ENCODE measurements around the gene CYB5R2. TPM values are rescaled to one million over a fixed set of nuclear protein-coding genes. Genes with fewer than 3 reads are reported as not detected.

Gene CYB5R2
- total RNA-seq, 1 experiment from 2014 or later, result 40.3 TPM

DNA sequence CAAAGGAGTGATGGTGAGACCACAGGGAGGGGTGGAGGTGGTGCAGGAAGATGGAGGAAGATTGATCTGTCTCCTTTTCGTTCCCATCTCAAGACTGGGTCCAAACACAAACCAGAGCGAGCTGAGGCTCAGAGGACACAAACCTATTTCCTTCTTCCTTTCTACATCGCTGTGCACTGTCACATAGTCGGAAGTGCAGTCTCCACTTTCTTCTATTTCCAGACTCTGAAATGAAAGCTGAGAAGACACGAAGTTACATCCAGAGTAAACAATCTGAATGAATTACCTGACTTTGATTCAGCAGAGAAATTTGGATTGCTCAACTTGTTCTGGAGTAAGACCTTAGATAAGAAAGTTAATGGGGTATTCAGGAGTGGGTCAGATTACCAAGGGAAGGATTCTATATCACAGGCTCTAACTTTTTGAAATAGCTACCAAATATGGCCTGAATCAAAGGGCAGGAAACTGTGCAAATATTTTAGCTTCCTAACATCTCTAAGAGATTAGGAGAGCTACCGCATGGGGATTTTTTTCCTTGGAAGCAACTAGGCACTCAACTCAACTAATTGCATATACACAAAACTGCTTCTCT, 18.6 kb upstream of the CYB5R2 start:
- H3K9me3 Mint-ChIP-seq, result no peaks in the 10 kb centered on the region
- ChIA-PET CTCF (interaction anchor here (1.0 to 1.7 kb wide), 5 partner anchors 10 to 143 kb away, joined by 3 to 5 read pairs (median 3); no protein-coding TSS in a partner anchor), POLR2A (no interaction called here)
- no peak for TF ChIP-seq GRHL2 (CRISPR knock-in tag; IDR thresholded peaks at IDR 0.05; ENCODE audit: insufficient replicate concordance, severe bottlenecking)
- TF ChIP-seq NFATC4 (CRISPR knock-in tag; IDR thresholded peaks at IDR 0.05), result no peak
- no peak for TF ChIP-seq PRRX2 (CRISPR knock-in tag; IDR thresholded peaks at IDR 0.05)
- no peak for TF ChIP-seq ELF4 (CRISPR knock-in tag; IDR thresholded peaks at IDR 0.05; ENCODE audit: low read depth)
- no peak for TF ChIP-seq ZNF423 (CRISPR knock-in tag; IDR thresholded peaks at IDR 0.05)
- no peak for TF ChIP-seq GABPB1 (CRISPR knock-in tag; IDR thresholded peaks at IDR 0.05)
- TF ChIP-seq, protein P1, sequence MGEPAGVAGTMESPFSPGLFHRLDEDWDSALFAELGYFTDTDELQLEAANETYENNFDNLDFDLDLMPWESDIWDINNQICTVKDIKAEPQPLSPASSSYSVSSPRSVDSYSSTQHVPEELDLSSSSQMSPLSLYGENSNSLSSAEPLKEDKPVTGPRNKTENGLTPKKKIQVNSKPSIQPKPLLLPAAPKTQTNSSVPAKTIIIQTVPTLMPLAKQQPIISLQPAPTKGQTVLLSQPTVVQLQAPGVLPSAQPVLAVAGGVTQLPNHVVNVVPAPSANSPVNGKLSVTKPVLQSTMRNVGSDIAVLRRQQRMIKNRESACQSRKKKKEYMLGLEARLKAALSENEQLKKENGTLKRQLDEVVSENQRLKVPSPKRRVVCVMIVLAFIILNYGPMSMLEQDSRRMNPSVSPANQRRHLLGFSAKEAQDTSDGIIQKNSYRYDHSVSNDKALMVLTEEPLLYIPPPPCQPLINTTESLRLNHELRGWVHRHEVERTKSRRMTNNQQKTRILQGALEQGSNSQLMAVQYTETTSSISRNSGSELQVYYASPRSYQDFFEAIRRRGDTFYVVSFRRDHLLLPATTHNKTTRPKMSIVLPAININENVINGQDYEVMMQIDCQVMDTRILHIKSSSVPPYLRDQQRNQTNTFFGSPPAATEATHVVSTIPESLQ (CRISPR knock-in tag; IDR thresholded peaks at IDR 0.05), result no peak
- TF ChIP-seq CREB1 (CRISPR knock-in tag; IDR thresholded peaks at IDR 0.05), result no peak
- TF ChIP-seq, protein P2, sequence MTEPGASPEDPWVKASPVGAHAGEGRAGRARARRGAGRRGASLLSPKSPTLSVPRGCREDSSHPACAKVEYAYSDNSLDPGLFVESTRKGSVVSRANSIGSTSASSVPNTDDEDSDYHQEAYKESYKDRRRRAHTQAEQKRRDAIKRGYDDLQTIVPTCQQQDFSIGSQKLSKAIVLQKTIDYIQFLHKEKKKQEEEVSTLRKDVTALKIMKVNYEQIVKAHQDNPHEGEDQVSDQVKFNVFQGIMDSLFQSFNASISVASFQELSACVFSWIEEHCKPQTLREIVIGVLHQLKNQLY (CRISPR knock-in tag; IDR thresholded peaks at IDR 0.05), result no peak
- no peak for TF ChIP-seq MXD4 (CRISPR knock-in tag; IDR thresholded peaks at IDR 0.05; ENCODE audit: borderline replicate concordance)
- no peak for TF ChIP-seq SMAD4 (CRISPR knock-in tag; IDR thresholded peaks at IDR 0.05)
- TF ChIP-seq, protein P3, sequence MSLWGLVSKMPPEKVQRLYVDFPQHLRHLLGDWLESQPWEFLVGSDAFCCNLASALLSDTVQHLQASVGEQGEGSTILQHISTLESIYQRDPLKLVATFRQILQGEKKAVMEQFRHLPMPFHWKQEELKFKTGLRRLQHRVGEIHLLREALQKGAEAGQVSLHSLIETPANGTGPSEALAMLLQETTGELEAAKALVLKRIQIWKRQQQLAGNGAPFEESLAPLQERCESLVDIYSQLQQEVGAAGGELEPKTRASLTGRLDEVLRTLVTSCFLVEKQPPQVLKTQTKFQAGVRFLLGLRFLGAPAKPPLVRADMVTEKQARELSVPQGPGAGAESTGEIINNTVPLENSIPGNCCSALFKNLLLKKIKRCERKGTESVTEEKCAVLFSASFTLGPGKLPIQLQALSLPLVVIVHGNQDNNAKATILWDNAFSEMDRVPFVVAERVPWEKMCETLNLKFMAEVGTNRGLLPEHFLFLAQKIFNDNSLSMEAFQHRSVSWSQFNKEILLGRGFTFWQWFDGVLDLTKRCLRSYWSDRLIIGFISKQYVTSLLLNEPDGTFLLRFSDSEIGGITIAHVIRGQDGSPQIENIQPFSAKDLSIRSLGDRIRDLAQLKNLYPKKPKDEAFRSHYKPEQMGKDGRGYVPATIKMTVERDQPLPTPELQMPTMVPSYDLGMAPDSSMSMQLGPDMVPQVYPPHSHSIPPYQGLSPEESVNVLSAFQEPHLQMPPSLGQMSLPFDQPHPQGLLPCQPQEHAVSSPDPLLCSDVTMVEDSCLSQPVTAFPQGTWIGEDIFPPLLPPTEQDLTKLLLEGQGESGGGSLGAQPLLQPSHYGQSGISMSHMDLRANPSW (CRISPR knock-in tag; conservative IDR thresholded peaks at IDR 0.05; ENCODE audit: low read depth), result no peak
- TF ChIP-seq, protein P4, sequence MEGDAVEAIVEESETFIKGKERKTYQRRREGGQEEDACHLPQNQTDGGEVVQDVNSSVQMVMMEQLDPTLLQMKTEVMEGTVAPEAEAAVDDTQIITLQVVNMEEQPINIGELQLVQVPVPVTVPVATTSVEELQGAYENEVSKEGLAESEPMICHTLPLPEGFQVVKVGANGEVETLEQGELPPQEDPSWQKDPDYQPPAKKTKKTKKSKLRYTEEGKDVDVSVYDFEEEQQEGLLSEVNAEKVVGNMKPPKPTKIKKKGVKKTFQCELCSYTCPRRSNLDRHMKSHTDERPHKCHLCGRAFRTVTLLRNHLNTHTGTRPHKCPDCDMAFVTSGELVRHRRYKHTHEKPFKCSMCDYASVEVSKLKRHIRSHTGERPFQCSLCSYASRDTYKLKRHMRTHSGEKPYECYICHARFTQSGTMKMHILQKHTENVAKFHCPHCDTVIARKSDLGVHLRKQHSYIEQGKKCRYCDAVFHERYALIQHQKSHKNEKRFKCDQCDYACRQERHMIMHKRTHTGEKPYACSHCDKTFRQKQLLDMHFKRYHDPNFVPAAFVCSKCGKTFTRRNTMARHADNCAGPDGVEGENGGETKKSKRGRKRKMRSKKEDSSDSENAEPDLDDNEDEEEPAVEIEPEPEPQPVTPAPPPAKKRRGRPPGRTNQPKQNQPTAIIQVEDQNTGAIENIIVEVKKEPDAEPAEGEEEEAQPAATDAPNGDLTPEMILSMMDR (IDR thresholded peaks at IDR 0.05), result no peak
- no peak for TF ChIP-seq SOX15 (CRISPR knock-in tag; IDR thresholded peaks at IDR 0.05)
- TF ChIP-seq CREM (CRISPR knock-in tag; IDR thresholded peaks at IDR 0.05), result no peak
- no peak for TF ChIP-seq ESRRA (CRISPR knock-in tag; IDR thresholded peaks at IDR 0.05; ENCODE audit: borderline replicate concordance)
- TF ChIP-seq, protein P5, sequence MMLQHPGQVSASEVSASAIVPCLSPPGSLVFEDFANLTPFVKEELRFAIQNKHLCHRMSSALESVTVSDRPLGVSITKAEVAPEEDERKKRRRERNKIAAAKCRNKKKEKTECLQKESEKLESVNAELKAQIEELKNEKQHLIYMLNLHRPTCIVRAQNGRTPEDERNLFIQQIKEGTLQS (CRISPR knock-in tag; conservative IDR thresholded peaks at IDR 0.05), result no peak
- TF ChIP-seq RELA (CRISPR knock-in tag; IDR thresholded peaks at IDR 0.05; ENCODE audit: borderline replicate concordance), result no peak
- TF ChIP-seq JUN (CRISPR knock-in tag; IDR thresholded peaks at IDR 0.05), result no peak
- TF ChIP-seq, protein P6, sequence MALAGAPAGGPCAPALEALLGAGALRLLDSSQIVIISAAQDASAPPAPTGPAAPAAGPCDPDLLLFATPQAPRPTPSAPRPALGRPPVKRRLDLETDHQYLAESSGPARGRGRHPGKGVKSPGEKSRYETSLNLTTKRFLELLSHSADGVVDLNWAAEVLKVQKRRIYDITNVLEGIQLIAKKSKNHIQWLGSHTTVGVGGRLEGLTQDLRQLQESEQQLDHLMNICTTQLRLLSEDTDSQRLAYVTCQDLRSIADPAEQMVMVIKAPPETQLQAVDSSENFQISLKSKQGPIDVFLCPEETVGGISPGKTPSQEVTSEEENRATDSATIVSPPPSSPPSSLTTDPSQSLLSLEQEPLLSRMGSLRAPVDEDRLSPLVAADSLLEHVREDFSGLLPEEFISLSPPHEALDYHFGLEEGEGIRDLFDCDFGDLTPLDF (CRISPR knock-in tag; IDR thresholded peaks at IDR 0.05), result no peak
- H3K36me3 Mint-ChIP-seq, result no peaks in the 10 kb centered on the region
- peaks cover 26% of the 10 kb centered on the region for H3K4me1 Mint-ChIP-seq
- peaks cover 9% of the 10 kb centered on the region for H3K27me3 Mint-ChIP-seq (ENCODE audit: low read depth)
- no peak overlapping the region for H3K4me3 Mint-ChIP-seq
- DNase-seq (ENCODE audit: low spot score) (no peak), ATAC-seq (no peak)
- H3K27ac Mint-ChIP-seq, result no peak overlapping the region
